SK-N-SH (cell line): ENCODE results near the gene SOX13. TPM values are rescaled to one million over a fixed set of nuclear protein-coding genes. Genes with fewer than 3 reads are reported as not detected.

Experiments used
- CTCF ChIA-PET: fragments of 300-600, 350-600 bp; formaldehyde crosslinking; extraction: SDS; loops from one replicate; lab custom pipeline; 2021; lab: Yijun Ruan, JAX
- POLR2A ChIA-PET: fragments of 350-600 bp; sonication (Branson Sonifier 250); formaldehyde crosslinking; extraction: SDS; loops from one replicate; lab custom pipeline; 2020; ENCODE audit warnings: antibody characterized with exemption, inconsistent platforms; lab: Yijun Ruan, JAX
- DNase-seq: peaks from one replicate; pipeline ENCODE4 v3.0.0; 2012
- H2AFZ ChIP-seq: fragments of 200-600 bp; sonication (generic); 2 replicates; pipeline ENCODE4 v1.8.1; 2016; ENCODE audit warnings: antibody characterized with exemption, mild to moderate bottlenecking, low read depth
- H3F3A ChIP-seq: fragments of 200-600 bp; sonication (generic); replicated peaks from 2 replicates; pipeline ENCODE3; 2016; ENCODE audit warnings: antibody characterized with exemption, mild to moderate bottlenecking; ENCODE audit not compliant: insufficient read depth
- H3K27ac ChIP-seq, 2 experiments: fragments of 200-500 bp in 1 of 2; fragments of 200-600 bp in 1 of 2; sonication (Bioruptor generic) in 1 of 2; sonication (generic), shearing (Covaris generic) in 1 of 2; 2 replicates each; pipeline versions ENCODE4 v1.5.1 to v1.6.1; 2014 to 2016; ENCODE audit warnings: low read depth in 2 of 2, inconsistent platforms in 1 of 2, low read length in 1 of 2, mild to moderate bottlenecking in 1 of 2, mixed read lengths in 1 of 2
- H3K27me3 ChIP-seq: fragments of 200-600 bp; sonication (generic), shearing (Covaris generic); 2 replicates; pipeline ENCODE4 v1.6.1; 2016; ENCODE audit warnings: mixed run types; ENCODE audit not compliant: insufficient read depth
- H3K36me3 ChIP-seq, 2 experiments: fragments of 200-500 bp in 1 of 2; fragments of 200-600 bp in 1 of 2; sonication (Bioruptor generic) in 1 of 2; sonication (generic) in 1 of 2; replicated peaks in 1 of 2; 2 replicates each; pipeline versions ENCODE3 to v1.5.1; 2014 to 2016; ENCODE audit warnings: low read length in 1 of 2, mild to moderate bottlenecking in 1 of 2; ENCODE audit not compliant: insufficient read depth in 2 of 2, control insufficient read depth in 1 of 2
- H3K4me1 ChIP-seq, 2 experiments: fragments of 200-500 bp in 1 of 2; fragments of 200-600 bp in 1 of 2; sonication (Bioruptor generic) in 1 of 2; sonication (generic), shearing (Covaris generic) in 1 of 2; 2 replicates each; pipeline versions ENCODE4 v1.5.1 to v1.6.1; 2014 to 2016; ENCODE audit warnings: low read depth in 1 of 2, low read length in 1 of 2, mixed run types in 1 of 2; ENCODE audit not compliant: insufficient read depth in 2 of 2, control insufficient read depth in 1 of 2
- H3K4me2 ChIP-seq: fragments of 200-600 bp; sonication (generic), shearing (Covaris generic); 2 replicates; pipeline ENCODE4 v1.6.1; 2017; ENCODE audit warnings: mixed run types
- H3K4me3 ChIP-seq, 2 experiments: fragments of 200-500 bp in 1 of 2; fragments of 200-600 bp in 1 of 2; sonication (Bioruptor generic) in 1 of 2; sonication (generic), shearing (Covaris generic) in 1 of 2; 2 replicates each; pipeline versions ENCODE4 v1.5.1 to v1.8.1; 2014 to 2016; ENCODE audit warnings: low read depth in 2 of 2, inconsistent platforms in 1 of 2, low read length in 1 of 2, mild to moderate bottlenecking in 1 of 2, mixed read lengths in 1 of 2, moderate library complexity in 1 of 2
- H3K79me2 ChIP-seq: fragments of 200-600 bp; sonication (generic); 2 replicates; pipeline ENCODE4 v1.8.1; 2017; ENCODE audit warnings: mild to moderate bottlenecking; ENCODE audit not compliant: insufficient read depth
- H3K9ac ChIP-seq: fragments of 200-600 bp; sonication (generic); 2 replicates; pipeline ENCODE4 v1.6.1; 2017; ENCODE audit warnings: mixed run types
- H3K9me2 ChIP-seq: fragments of 200-600 bp; sonication (generic); 2 replicates; pipeline ENCODE4 v1.6.1; 2017; ENCODE audit warnings: mixed run types
- H3K9me3 ChIP-seq: fragments of 200-600 bp; sonication (generic); 2 replicates; pipeline ENCODE4 v1.6.1; 2017; ENCODE audit warnings: mixed run types, mild to moderate bottlenecking, moderate library complexity
- H4K20me1 ChIP-seq: fragments of 200-600 bp; sonication (generic); 2 replicates; pipeline ENCODE4 v1.6.1; 2017; ENCODE audit warnings: mild to moderate bottlenecking, mixed run types; ENCODE audit not compliant: insufficient read depth
- CHD2 ChIP-seq: fragments of 150-350 bp; IDR thresholded peaks from 2 replicates; pipeline ENCODE4 v1.6.1; 2018; ENCODE audit warnings: low read length; ENCODE audit not compliant: partially characterized antibody
- CTCF ChIP-seq: fragments of 200-600 bp; sonication (generic); IDR thresholded peaks from 2 replicates; pipeline ENCODE4 v1.6.1; 2017; ENCODE audit warnings: antibody characterized with exemption, mild to moderate bottlenecking, moderate library complexity
- FOXJ3 ChIP-seq: sonication (generic); formaldehyde crosslinking; IDR thresholded peaks from 2 replicates; pipeline ENCODE4 v1.5.1; 2020; ENCODE audit warnings: mild to moderate bottlenecking, missing genetic modification reagents
- FOXM1 ChIP-seq: IDR thresholded peaks from 2 replicates; pipeline ENCODE4 v1.4.0; 2012; ENCODE audit warnings: low read depth, mild to moderate bottlenecking
- GATA2 ChIP-seq: sonication (generic); formaldehyde crosslinking; IDR thresholded peaks from 2 replicates; pipeline ENCODE4 v1.5.0; 2020; ENCODE audit warnings: mild to moderate bottlenecking, missing genetic modification reagents
- MEF2A ChIP-seq: IDR thresholded peaks from 2 replicates; pipeline ENCODE4 v1.4.0; 2012; ENCODE audit warnings: low read depth, borderline replicate concordance
- NFIC ChIP-seq: IDR thresholded peaks from 2 replicates; pipeline ENCODE4 v1.4.0; 2012; ENCODE audit warnings: borderline replicate concordance
- NRF1 ChIP-seq: IDR thresholded peaks from 2 replicates; pipeline ENCODE4 v1.6.1; 2012; ENCODE audit warnings: low read depth, mild to moderate bottlenecking, low read length
- RCOR1 ChIP-seq: fragments of 150-350 bp; IDR thresholded peaks from 2 replicates; pipeline ENCODE4 v1.6.1; 2017; ENCODE audit warnings: antibody characterized with exemption, low read length
- SIN3A ChIP-seq: IDR thresholded peaks from 2 replicates; pipeline ENCODE4 v1.6.1; 2012; ENCODE audit warnings: low read depth, mild to moderate bottlenecking, low read length, moderate library complexity, borderline replicate concordance
- TCF12 ChIP-seq: IDR thresholded peaks from 2 replicates; pipeline ENCODE4 v1.4.0; 2012
- TEAD4 ChIP-seq: IDR thresholded peaks from 2 replicates; pipeline ENCODE4 v1.4.0; 2012; ENCODE audit warnings: mild to moderate bottlenecking, borderline replicate concordance; ENCODE audit not compliant: insufficient read depth
- WGBS: methylation state at CpG from one replicate; pipeline ENCODE4 v1.1.6; 2017; ENCODE audit warnings: low lambda C conversion rate; 5-methylcytosine and 5-hydroxymethylcytosine counted together
- polyA plus RNA-seq, 3 experiments: library from polyadenylated mRNA; depleted of rRNA; stranded (reverse); fragments of >200 nt; gene quantifications; 2 replicates each; pipeline ENCODE4 v1.2.3, GENCODE V29; 2012
- TF ChIP-seq, protein P1 (sequence below): IDR thresholded peaks from 2 replicates; pipeline ENCODE4 v1.4.0; 2012; ENCODE audit warnings: low read depth
- TF ChIP-seq, protein P2 (sequence below): IDR thresholded peaks from 2 replicates; pipeline ENCODE4 v1.6.1; 2012; ENCODE audit warnings: mild to moderate bottlenecking, low read depth, low read length, moderate library complexity

The SOX13 gene
- polyA plus RNA-seq, 1 of the 3 experiments (the other 2 are of a cell fraction): 10.6 TPM

- TF ChIP-seq CHD2 (no peak), NFIC (no peak)
- TF ChIP-seq, protein P1, sequence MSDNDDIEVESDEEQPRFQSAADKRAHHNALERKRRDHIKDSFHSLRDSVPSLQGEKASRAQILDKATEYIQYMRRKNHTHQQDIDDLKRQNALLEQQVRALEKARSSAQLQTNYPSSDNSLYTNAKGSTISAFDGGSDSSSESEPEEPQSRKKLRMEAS: no peak
Measured at GRCh38 chr1:204134103-204134502, 61.2 kb downstream of the SOX13 start (continued).

DNA sequence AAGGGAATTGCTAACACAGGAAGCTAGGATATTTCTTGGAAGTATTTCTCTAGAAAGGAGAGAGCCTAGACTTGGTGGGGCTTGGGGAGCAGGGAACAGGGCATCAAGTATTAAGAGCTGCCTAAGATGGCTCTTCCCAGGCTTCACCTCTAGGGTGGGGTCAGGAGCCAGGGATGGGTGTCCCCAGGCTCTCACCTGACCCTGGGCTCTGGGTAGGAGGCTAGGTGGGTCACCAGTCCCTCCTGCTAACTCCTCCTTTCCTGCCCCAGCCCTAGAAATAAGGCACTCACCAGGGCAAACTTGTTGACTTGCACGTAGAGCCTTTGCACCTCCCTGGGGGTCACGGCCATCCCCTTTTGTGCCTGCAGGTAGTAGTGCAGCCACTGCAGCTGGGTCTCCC lies 63.9 kb downstream of the SOX13 start:
- Histone ChIP-seq H3K4me1 (peaks cover 3% of the 10 kb centered on the region in 2 experiments; a peak in 3 of 4 replicates), H3F3A (peaks cover 2% of the 10 kb centered on the region), H3K9ac (no peak overlapping the region), H3K36me3 (peaks cover 0 to 6% of the 10 kb centered on the region in 2 experiments), H2AFZ (no peak overlapping the region), H3K27me3 (no peaks in the 10 kb centered on the region), H3K9me2 (no peaks in the 10 kb centered on the region), H3K9me3 (no peaks in the 10 kb centered on the region), H3K79me2 (no peaks in the 10 kb centered on the region), H4K20me1 (no peaks in the 10 kb centered on the region), H3K4me3 (no peak overlapping the region), H3K4me2 (no peak overlapping the region), H3K27ac (no peak overlapping the region)
- no peak for TF ChIP-seq FOXM1
- ChIA-PET POLR2A (no interaction called here), CTCF (interaction anchor here (1.3 to 7.3 kb wide), 4 partner anchors 9 to 266 kb away, joined by 4 to 43 read pairs (median 8); no protein-coding TSS in a partner anchor)
- no peak for DNase-seq
- WGBS: 71% methylated on average over 2 of the region's 2 CpGs

DNA sequence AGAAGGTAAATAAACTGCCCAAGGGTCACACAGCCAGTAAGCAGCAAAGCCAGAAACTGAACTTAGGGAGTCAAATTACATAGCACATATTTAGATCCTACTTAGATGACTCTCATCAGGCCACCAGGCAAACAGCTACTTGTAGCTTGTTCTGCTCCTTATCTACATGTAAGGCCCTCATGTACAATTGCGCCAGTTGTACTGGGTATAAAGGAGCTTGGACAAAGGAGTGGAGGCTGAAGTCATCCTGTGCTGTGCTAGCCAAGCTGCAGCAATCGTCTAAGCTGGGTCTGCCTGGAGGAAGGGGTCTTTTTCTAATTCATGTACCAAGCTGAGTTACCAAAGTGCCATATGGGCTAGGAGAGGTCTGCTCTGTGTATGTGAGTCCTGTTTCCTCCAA lies 66.2 kb downstream of the SOX13 start:
- Histone ChIP-seq H3K9me2 (no peaks in the 10 kb centered on the region), H3K27ac (no peak overlapping the region), H4K20me1 (no peaks in the 10 kb centered on the region), H3K4me3 (no peak overlapping the region), H3K79me2 (no peaks in the 10 kb centered on the region), H2AFZ (no peak overlapping the region), H3K9ac (no peak overlapping the region), H3K4me1 (no peaks in the 10 kb centered on the region), H3K27me3 (no peaks in the 10 kb centered on the region), H3K4me2 (no peak overlapping the region), H3K36me3 (peaks cover 0 to 6% of the 10 kb centered on the region in 2 experiments), H3K9me3 (no peaks in the 10 kb centered on the region), H3F3A (no peaks in the 10 kb centered on the region)
- no peak for DNase-seq
- WGBS: 86% methylated on average over 2 of the region's 2 CpGs
- TF ChIP-seq FOXJ3 (CRISPR knock-in tag): no peak
- no peak for TF ChIP-seq MEF2A
- TF ChIP-seq NFIC: no peak
- TF ChIP-seq TCF12: no peak
- TF ChIP-seq SIN3A: no peak
- no peak for TF ChIP-seq CTCF
- TF ChIP-seq NRF1: no peak
- TF ChIP-seq, protein P2, sequence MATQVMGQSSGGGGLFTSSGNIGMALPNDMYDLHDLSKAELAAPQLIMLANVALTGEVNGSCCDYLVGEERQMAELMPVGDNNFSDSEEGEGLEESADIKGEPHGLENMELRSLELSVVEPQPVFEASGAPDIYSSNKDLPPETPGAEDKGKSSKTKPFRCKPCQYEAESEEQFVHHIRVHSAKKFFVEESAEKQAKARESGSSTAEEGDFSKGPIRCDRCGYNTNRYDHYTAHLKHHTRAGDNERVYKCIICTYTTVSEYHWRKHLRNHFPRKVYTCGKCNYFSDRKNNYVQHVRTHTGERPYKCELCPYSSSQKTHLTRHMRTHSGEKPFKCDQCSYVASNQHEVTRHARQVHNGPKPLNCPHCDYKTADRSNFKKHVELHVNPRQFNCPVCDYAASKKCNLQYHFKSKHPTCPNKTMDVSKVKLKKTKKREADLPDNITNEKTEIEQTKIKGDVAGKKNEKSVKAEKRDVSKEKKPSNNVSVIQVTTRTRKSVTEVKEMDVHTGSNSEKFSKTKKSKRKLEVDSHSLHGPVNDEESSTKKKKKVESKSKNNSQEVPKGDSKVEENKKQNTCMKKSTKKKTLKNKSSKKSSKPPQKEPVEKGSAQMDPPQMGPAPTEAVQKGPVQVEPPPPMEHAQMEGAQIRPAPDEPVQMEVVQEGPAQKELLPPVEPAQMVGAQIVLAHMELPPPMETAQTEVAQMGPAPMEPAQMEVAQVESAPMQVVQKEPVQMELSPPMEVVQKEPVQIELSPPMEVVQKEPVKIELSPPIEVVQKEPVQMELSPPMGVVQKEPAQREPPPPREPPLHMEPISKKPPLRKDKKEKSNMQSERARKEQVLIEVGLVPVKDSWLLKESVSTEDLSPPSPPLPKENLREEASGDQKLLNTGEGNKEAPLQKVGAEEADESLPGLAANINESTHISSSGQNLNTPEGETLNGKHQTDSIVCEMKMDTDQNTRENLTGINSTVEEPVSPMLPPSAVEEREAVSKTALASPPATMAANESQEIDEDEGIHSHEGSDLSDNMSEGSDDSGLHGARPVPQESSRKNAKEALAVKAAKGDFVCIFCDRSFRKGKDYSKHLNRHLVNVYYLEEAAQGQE: no peak
- no peak for TF ChIP-seq CHD2
- TF ChIP-seq, protein P1: no peak
- TF ChIP-seq FOXM1: no peak
- TF ChIP-seq GATA2 (CRISPR knock-in tag): no peak
- no peak for TF ChIP-seq RCOR1
- no peak for TF ChIP-seq TEAD4
- ChIA-PET POLR2A (no interaction called here), CTCF (interaction anchor here (1.3 to 7.3 kb wide), 5 partner anchors 9 to 364 kb away, joined by 3 to 43 read pairs (median 9); partner anchors contain the start of gene ETNK2)
